SU-DHL-6 (cell line): ENCODE data around the gene CFAP68.

Experiments used
- H2AFZ ChIP-seq: fragments of 200-600 bp; sonication (generic); 2 replicates; pipeline ENCODE4 v1.6.1; 2014; ENCODE audit warnings: low read depth, mild to moderate bottlenecking, moderate library complexity, mixed read lengths, antibody characterized with exemption, low read length; ENCODE audit not compliant: severe bottlenecking
- H3F3A ChIP-seq: fragments of 200-600 bp; shearing (Covaris generic); 2 replicates; pipeline ENCODE4 v1.6.0; 2016; ENCODE audit warnings: antibody characterized with exemption, mild to moderate bottlenecking; ENCODE audit not compliant: insufficient read depth
- H3K27ac ChIP-seq: fragments of 200-600 bp; sonication (generic); 2 replicates; pipeline ENCODE4 v1.5.1; 2016; ENCODE audit warnings: low read depth, mild to moderate bottlenecking, low read length, moderate library complexity, mixed read lengths
- H3K27me3 ChIP-seq: fragments of 200-600 bp; sonication (generic), shearing (Covaris generic); 2 replicates; pipeline ENCODE4 v1.6.0; 2014; ENCODE audit warnings: mild to moderate bottlenecking, low read length
- H3K36me3 ChIP-seq: fragments of 200-600 bp; sonication (generic); 2 replicates; pipeline ENCODE4 v1.6.1; 2014; ENCODE audit warnings: mild to moderate bottlenecking, low read length, mixed read lengths
- H3K4me2 ChIP-seq: fragments of 300-600, 200-600 bp; shearing (Covaris generic), sonication (generic); 2 replicates; pipeline ENCODE4 v1.6.0; 2014; ENCODE audit warnings: low read length, low read depth, mild to moderate bottlenecking; ENCODE audit not compliant: poor library complexity, severe bottlenecking
- H3K4me3 ChIP-seq: fragments of 200-600 bp; sonication (generic); 2 replicates; pipeline ENCODE4 v1.5.1; 2014; ENCODE audit warnings: antibody characterized with exemption, low read length, mild to moderate bottlenecking, mixed read lengths; ENCODE audit not compliant: insufficient read depth, poor library complexity, severe bottlenecking
- H3K79me2 ChIP-seq: fragments of 200-600 bp; sonication (generic); 2 replicates; pipeline ENCODE4 v1.6.1; 2014; ENCODE audit warnings: mild to moderate bottlenecking, low read length, moderate library complexity; ENCODE audit not compliant: insufficient read depth
- H3K9ac ChIP-seq: fragments of 200-600 bp; sonication (generic); 2 replicates; pipeline ENCODE4 v1.7.0; 2014; ENCODE audit warnings: mild to moderate bottlenecking, low read length
- H3K9me2 ChIP-seq: fragments of 200-600 bp; sonication (generic); replicated peaks from 2 replicates; pipeline ENCODE4 v1.6.1; 2014; ENCODE audit warnings: low read length; ENCODE audit not compliant: insufficient read depth
- H3K9me3 ChIP-seq: fragments of 200-600 bp; sonication (generic); 2 replicates; pipeline ENCODE4 v1.6.1; 2014; ENCODE audit warnings: low read length, mixed read lengths; ENCODE audit not compliant: insufficient read depth
- H4K20me1 ChIP-seq: fragments of 200-600 bp; sonication (generic); 2 replicates; pipeline ENCODE4 v1.6.1; 2014; ENCODE audit warnings: low read depth, mild to moderate bottlenecking, antibody characterized with exemption, low read length, moderate library complexity, mixed read lengths
- CTCF ChIP-seq: fragments of 200-600 bp; sonication (generic); IDR thresholded peaks from one replicate; pipeline ENCODE4 v1.5.1; 2017; ENCODE audit warnings: antibody characterized with exemption, mild to moderate bottlenecking, low read length, moderate library complexity; ENCODE audit not compliant: insufficient read depth, poor library complexity, severe bottlenecking
- EZH2phosphoT487 ChIP-seq: fragments of 200-600 bp; sonication (generic), shearing (Covaris generic); conservative IDR thresholded peaks from 2 replicates; pipeline ENCODE4 v1.6.1; 2018; ENCODE audit warnings: mild to moderate bottlenecking, antibody characterized with exemption, low read length, moderate library complexity, mixed read lengths

Gene CFAP68

GRCh38 chr11:111909378-111909777 is 30.0 kb downstream of the CFAP68 start:
- no peak for TF ChIP-seq EZH2phosphoT487
- no peak for TF ChIP-seq CTCF
- Histone ChIP-seq H3K36me3 (no peaks in the 10 kb centered on the region), H3K27ac (no peak overlapping the region), H3K9me2 (no peaks in the 10 kb centered on the region), H2AFZ (no peak overlapping the region), H3K9ac (no peak overlapping the region), H3K27me3 (no peaks in the 10 kb centered on the region), H3F3A (no peaks in the 10 kb centered on the region), H4K20me1 (no peaks in the 10 kb centered on the region), H3K4me3 (no peak overlapping the region), H3K4me2 (no peak overlapping the region), H3K9me3 (no peaks in the 10 kb centered on the region), H3K79me2 (no peaks in the 10 kb centered on the region)

- TF ChIP-seq CTCF (no peak), EZH2phosphoT487 (no peak)
- Histone ChIP-seq H2AFZ (no peak overlapping the region), H3K4me2 (no peak overlapping the region), H3K27ac (no peak overlapping the region), H3K36me3 (no peaks in the 10 kb centered on the region), H4K20me1 (no peaks in the 10 kb centered on the region), H3K4me3 (no peak overlapping the region), H3K9me3 (no peaks in the 10 kb centered on the region), H3K9me2 (no peaks in the 10 kb centered on the region), H3K9ac (no peak overlapping the region), H3K27me3 (no peaks in the 10 kb centered on the region), H3K79me2 (no peaks in the 10 kb centered on the region), H3F3A (no peaks in the 10 kb centered on the region)
Measured at GRCh38 chr11:111910676-111911562, 31.6 kb downstream of the CFAP68 start.

GRCh38 chr11:111911563-111912401 is 32.4 kb downstream of the CFAP68 start, which contains the start of gene CRYAB:
Gene CRYAB (minus strand): TSS chr11:111911770. CDS start chr11:111911724, 46 bp downstream.
- Histone ChIP-seq H3K9ac (no peak within 1 kb of the TSS), H3K36me3 (no peaks in the 10 kb centered on the region), H2AFZ (no peak within 1 kb of the TSS), H3K9me2 (no peaks in the 10 kb centered on the region), H3F3A (no peaks in the 10 kb centered on the region), H3K27me3 (no peaks in the 10 kb centered on the region), H3K27ac (no peak within 1 kb of the TSS), H4K20me1 (no peaks in the 10 kb centered on the region), H3K9me3 (no peaks in the 10 kb centered on the region), H3K4me3 (no peak within 1 kb of the TSS), H3K79me2 (no peaks in the 10 kb centered on the region), H3K4me2 (no peak within 1 kb of the TSS)
- TF ChIP-seq EZH2phosphoT487 (no peak), CTCF (no peak)
